CD4-positive, alpha-beta T cell (primary cell): ENCODE results near the gene CASP3. TPM values are rescaled to one million over a fixed set of nuclear protein-coding genes. Genes with fewer than 3 reads are reported as not detected.

Source experiments
- ATAC-seq: fragments of 200-7000 bp; cut with Tn5 transposase; one replicate; pipeline ENCODE4 v1.10.0; 2022; ENCODE audit warnings: mild to moderate bottlenecking; ENCODE audit not compliant: poor library complexity
- CTCF ChIA-PET: fragments of 350-600 bp; sonication (Branson Sonifier 250); formaldehyde crosslinking; loops from one replicate; lab custom pipeline; 2021; ENCODE audit warnings: antibody characterized with exemption, inconsistent platforms; lab: Charles Lee
- POLR2A ChIA-PET: fragments of 350-600 bp; sonication (Branson Sonifier 250); formaldehyde crosslinking; loops from one replicate; lab custom pipeline; 2021; ENCODE audit warnings: antibody characterized with exemption, inconsistent platforms; lab: Charles Lee
- DNase-seq, 14 experiments: peaks; one replicate each; pipeline ENCODE4 v3.0.0-alpha.2; 2013 to 2020; ENCODE audit warnings: mixed read lengths in 2 of 14
- H3K27ac ChIP-seq, 2 donors: one replicate each; pipeline versions ENCODE4 v1.5.1 to v1.7.0; 2013; ENCODE audit warnings: low read length in 2 of 2, low read depth in 1 of 2, mild to moderate bottlenecking in 1 of 2
- H3K27me3 ChIP-seq, 2 experiments: 1 replicate in 1 of 2; 2 replicates in 1 of 2; pipeline versions ENCODE4 v1.6.1 to v1.7.0; 2013; ENCODE audit warnings: low read length in 2 of 2, control low read depth in 1 of 2, mild to moderate bottlenecking in 1 of 2, moderate library complexity in 1 of 2; ENCODE audit not compliant: insufficient read depth in 2 of 2, control insufficient read depth in 1 of 2
- H3K36me3 ChIP-seq: one replicate; pipeline ENCODE4 v1.6.1; 2013; ENCODE audit warnings: low read length, control low read depth; ENCODE audit not compliant: insufficient read depth
- H3K4me1 ChIP-seq: one replicate; pipeline ENCODE4 v1.6.1; 2013; ENCODE audit warnings: low read length, control low read depth; ENCODE audit not compliant: insufficient read depth
- H3K4me3 ChIP-seq: one replicate; pipeline ENCODE4 v1.5.1; 2013; ENCODE audit warnings: mild to moderate bottlenecking, low read length, moderate library complexity
- H3K9me3 ChIP-seq, 2 experiments: 1 replicate in 1 of 2; 2 replicates in 1 of 2; pipeline versions ENCODE4 v1.6.1 to v1.7.0; 2013; ENCODE audit warnings: low read length in 2 of 2, mild to moderate bottlenecking in 2 of 2, control low read depth in 1 of 2, moderate library complexity in 1 of 2; ENCODE audit not compliant: control insufficient read depth in 1 of 2, insufficient read depth in 1 of 2
- H3K27ac Mint-ChIP-seq: one replicate; pipeline ENCODE4 v1.8.0; 2020; ENCODE audit warnings: mixed read lengths
- H3K27me3 Mint-ChIP-seq: one replicate; pipeline ENCODE4 v1.8.0; 2021; ENCODE audit warnings: mixed read lengths
- H3K36me3 Mint-ChIP-seq: one replicate; pipeline ENCODE4 v1.8.0; 2021; ENCODE audit warnings: low read depth, mixed read lengths
- H3K4me1 Mint-ChIP-seq: one replicate; pipeline ENCODE4 v1.8.0; 2021; ENCODE audit warnings: low read depth, mixed read lengths
- H3K4me3 Mint-ChIP-seq: one replicate; pipeline ENCODE4 v1.8.0; 2020; ENCODE audit warnings: mild to moderate bottlenecking, mixed read lengths
- H3K9me3 Mint-ChIP-seq: one replicate; pipeline ENCODE4 v1.8.0; 2020; ENCODE audit warnings: mixed read lengths
- intact Hi-C, 2 experiments: fragments of 100-400 bp; cut with DNase I in 1 of 2; cut with micrococcal nuclease in 1 of 2; formaldehyde crosslinking; loops; one replicate each; pipeline versions ENCODE4 v1.15.1 to v1.9.0; 2023 to 2025; cut with DNase I, micrococcal nuclease
- total RNA-seq, 174 experiments: library from RNA in 2 of 174; stranded (reverse) in 2 of 174; gene quantifications; one replicate each; pipeline ENCODE4 v1.2.3 and lab custom pipeline; 2021 to 2026
- TF ChIP-seq, protein P1 (sequence below): fragments of 200-600 bp; IDR thresholded peaks from one replicate; pipeline ENCODE4 v1.8.0; 2022; ENCODE audit warnings: antibody characterized with exemption, mild to moderate bottlenecking

CASP3 gene
- total RNA-seq, 2 experiments from 2014 or later, result 11.9 to 12.2 TPM

GRCh38 chr4:184668511-184669114, 19.4 kb upstream of the CASP3 start:
- peak overlapping the region; percentile 67 for H3K27ac Mint-ChIP-seq
- peaks cover 50% of the 10 kb centered on the region for H3K36me3 Mint-ChIP-seq
- CTCF ChIA-PET, result no interaction called here
- H3K9me3 Mint-ChIP-seq, result no peaks in the 10 kb centered on the region
- no peaks in the 10 kb centered on the region for H3K27me3 Mint-ChIP-seq
- Histone ChIP-seq H3K9me3 (no peaks in the 10 kb centered on the region), H3K27me3 (no peaks in the 10 kb centered on the region), H3K4me1 (peaks cover 16% of the 10 kb centered on the region), H3K27ac (peak overlapping the region in 1 of 2 donors; percentile 49), H3K4me3 (no peak overlapping the region), H3K36me3 (peaks cover 21% of the 10 kb centered on the region)
- TF ChIP-seq, protein P1, sequence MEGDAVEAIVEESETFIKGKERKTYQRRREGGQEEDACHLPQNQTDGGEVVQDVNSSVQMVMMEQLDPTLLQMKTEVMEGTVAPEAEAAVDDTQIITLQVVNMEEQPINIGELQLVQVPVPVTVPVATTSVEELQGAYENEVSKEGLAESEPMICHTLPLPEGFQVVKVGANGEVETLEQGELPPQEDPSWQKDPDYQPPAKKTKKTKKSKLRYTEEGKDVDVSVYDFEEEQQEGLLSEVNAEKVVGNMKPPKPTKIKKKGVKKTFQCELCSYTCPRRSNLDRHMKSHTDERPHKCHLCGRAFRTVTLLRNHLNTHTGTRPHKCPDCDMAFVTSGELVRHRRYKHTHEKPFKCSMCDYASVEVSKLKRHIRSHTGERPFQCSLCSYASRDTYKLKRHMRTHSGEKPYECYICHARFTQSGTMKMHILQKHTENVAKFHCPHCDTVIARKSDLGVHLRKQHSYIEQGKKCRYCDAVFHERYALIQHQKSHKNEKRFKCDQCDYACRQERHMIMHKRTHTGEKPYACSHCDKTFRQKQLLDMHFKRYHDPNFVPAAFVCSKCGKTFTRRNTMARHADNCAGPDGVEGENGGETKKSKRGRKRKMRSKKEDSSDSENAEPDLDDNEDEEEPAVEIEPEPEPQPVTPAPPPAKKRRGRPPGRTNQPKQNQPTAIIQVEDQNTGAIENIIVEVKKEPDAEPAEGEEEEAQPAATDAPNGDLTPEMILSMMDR, result no peak
- POLR2A ChIA-PET, result interaction anchor here (2.1 kb wide), 1 partner anchor 65 kb away, joined by 6 read pairs; the partner anchor contains the start of gene CENPU
- DNase-seq (peak in 4 of 14 experiments; percentile 8 to 73 (median 42)), ATAC-seq (peak; percentile 62)
- no peak overlapping the region for H3K4me3 Mint-ChIP-seq
- H3K4me1 Mint-ChIP-seq, result peaks cover 30% of the 10 kb centered on the region
- intact Hi-C loops, result no loop called here

GRCh38 chr4:184668096-184668495, 18.8 kb upstream of the CASP3 start:
- no peaks in the 10 kb centered on the region for H3K27me3 Mint-ChIP-seq
- Histone ChIP-seq H3K4me3 (no peak overlapping the region), H3K36me3 (peaks cover 21% of the 10 kb centered on the region), H3K4me1 (peaks cover 16% of the 10 kb centered on the region), H3K9me3 (no peaks in the 10 kb centered on the region), H3K27ac (peak overlapping the region in 1 of 2 donors; percentile 49), H3K27me3 (no peaks in the 10 kb centered on the region)
- intact Hi-C loops, result no loop called here
- H3K4me1 Mint-ChIP-seq, result peaks cover 30% of the 10 kb centered on the region
- peak; percentile 29 for ATAC-seq
- peaks cover 50% of the 10 kb centered on the region for H3K36me3 Mint-ChIP-seq
- TF ChIP-seq, protein P1, result no peak
- no peak for DNase-seq
- ChIA-PET POLR2A (interaction anchor here (2.1 kb wide), 1 partner anchor 66 kb away, joined by 6 read pairs; the partner anchor contains the start of gene CENPU), CTCF (no interaction called here)
- H3K4me3 Mint-ChIP-seq, result no peak overlapping the region
- H3K9me3 Mint-ChIP-seq, result no peaks in the 10 kb centered on the region
- peak overlapping the region; percentile 67 for H3K27ac Mint-ChIP-seq

GRCh38 chr4:184666670-184667069, 17.4 kb upstream of the CASP3 start:
- Mint-ChIP-seq H3K4me3 (no peak overlapping the region), H3K4me1 (peaks cover 30% of the 10 kb centered on the region), H3K27me3 (no peaks in the 10 kb centered on the region), H3K27ac (no peak overlapping the region), H3K36me3 (peaks cover 39% of the 10 kb centered on the region), H3K9me3 (no peaks in the 10 kb centered on the region)
- intact Hi-C loops, result no loop called here
- Histone ChIP-seq H3K27ac (no peak overlapping the region), H3K9me3 (no peaks in the 10 kb centered on the region), H3K4me1 (peaks cover 16% of the 10 kb centered on the region), H3K4me3 (no peak overlapping the region), H3K27me3 (no peaks in the 10 kb centered on the region), H3K36me3 (peaks cover 10% of the 10 kb centered on the region)
- DNase-seq (no peak), ATAC-seq (no peak)
- ChIA-PET POLR2A (no interaction called here), CTCF (no interaction called here)
- TF ChIP-seq, protein P1, result no peak
